GM13976 (cell line): ENCODE measurements around the gene ATP5MC3.

ENCODE experiments used
- DNase-seq: peaks from one replicate; pipeline ENCODE4 v3.0.0; 2012; ENCODE audit warnings: low spot score
- CTCF ChIP-seq: IDR thresholded peaks from 2 replicates; pipeline ENCODE4 v1.5.1; 2012; ENCODE audit warnings: borderline replicate concordance, mild to moderate bottlenecking; ENCODE audit not compliant: insufficient read depth; ENCODE audit errors: extremely low read depth, missing control alignments, control extremely low read depth
- in situ Hi-C: fragments of 300-500 bp; cut with MboI; formaldehyde crosslinking; loops from one replicate; pipeline ENCODE4 v1.12.0; 2022; ENCODE audit warnings: low sequenced_read_pairs, mixed read lengths, inconsistent platforms; ENCODE audit not compliant: unreplicated experiment

The ATP5MC3 gene

GRCh38 chr2:175170659-175171304, 10.7 kb downstream of the ATP5MC3 start:
- TF ChIP-seq CTCF = no peak
- in situ Hi-C loops = no loop called here
- no peak for DNase-seq

DNA sequence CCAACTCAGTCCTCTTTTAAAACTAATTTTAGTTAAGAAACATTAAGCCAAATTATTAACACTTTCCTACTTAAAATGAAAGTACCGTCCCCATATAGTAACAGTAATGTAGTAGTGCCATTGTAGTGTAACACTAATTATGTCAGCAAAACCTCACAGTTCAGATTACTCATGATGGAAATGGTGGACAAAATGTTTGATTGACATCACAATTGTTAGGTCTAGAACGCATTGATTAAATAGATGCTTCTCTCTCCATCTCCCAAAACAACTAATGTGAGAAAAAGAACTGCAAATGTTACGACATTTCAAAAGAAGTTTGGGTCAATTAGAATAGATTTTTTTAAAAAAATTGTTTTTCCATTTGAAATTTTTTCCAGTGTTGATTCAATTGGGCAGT, 12.3 kb downstream of the ATP5MC3 start:
- no peak for DNase-seq
- in situ Hi-C loops = no loop called here
- no peak for TF ChIP-seq CTCF

- DNase-seq = no peak
- TF ChIP-seq CTCF = no peak
- in situ Hi-C loops = no loop called here
These were observed 13.0 kb downstream of the ATP5MC3 start for GRCh38 chr2:175168564-175168945.

- no peak for TF ChIP-seq CTCF
- peak; percentile 95 for DNase-seq
- in situ Hi-C loops = no loop called here
These were observed 13.5 kb downstream of the ATP5MC3 start, which contains the start of gene ATF2 for GRCh38 chr2:175167792-175168563. TSS of gene ATF2 (minus strand) at chr2:175168203. CDS start at chr2:175136443, 31,760 bp downstream.

DNA sequence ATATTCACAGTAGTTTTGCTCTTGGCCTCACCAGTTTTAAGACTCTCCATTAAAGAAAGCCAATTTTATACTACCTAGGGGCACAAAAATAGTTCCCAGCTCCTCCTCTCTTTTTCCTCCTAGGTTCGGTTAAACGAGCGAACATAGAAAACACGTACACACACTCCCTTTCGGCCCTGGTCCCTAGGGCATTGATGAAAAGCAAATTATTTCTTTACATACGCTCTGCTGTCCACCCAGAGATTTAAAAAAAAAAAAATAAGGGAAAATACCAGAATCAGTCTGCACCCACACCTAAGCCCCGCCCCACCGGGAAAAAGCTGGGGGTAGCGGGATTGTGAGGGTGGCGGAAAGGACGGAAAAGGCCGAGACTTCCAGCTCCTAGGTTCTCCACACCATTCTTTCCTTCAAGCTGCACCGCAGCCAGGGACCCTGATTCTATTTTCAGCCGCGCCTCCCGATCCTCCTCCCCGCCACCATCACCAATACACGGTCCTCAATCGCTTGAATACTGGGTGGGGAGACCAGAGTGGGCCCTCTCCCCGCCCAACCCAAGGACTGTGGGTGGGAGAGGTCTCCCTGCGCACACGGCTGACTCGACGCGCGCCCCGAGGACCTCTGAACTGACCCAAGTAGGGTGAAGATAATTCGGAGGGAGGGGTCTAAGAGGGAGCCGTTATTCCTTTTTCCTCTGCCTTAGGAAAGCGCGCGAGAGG, 14.3 kb downstream of the ATP5MC3 start:
- in situ Hi-C loops = no loop called here
- TF ChIP-seq CTCF = no peak

DNA sequence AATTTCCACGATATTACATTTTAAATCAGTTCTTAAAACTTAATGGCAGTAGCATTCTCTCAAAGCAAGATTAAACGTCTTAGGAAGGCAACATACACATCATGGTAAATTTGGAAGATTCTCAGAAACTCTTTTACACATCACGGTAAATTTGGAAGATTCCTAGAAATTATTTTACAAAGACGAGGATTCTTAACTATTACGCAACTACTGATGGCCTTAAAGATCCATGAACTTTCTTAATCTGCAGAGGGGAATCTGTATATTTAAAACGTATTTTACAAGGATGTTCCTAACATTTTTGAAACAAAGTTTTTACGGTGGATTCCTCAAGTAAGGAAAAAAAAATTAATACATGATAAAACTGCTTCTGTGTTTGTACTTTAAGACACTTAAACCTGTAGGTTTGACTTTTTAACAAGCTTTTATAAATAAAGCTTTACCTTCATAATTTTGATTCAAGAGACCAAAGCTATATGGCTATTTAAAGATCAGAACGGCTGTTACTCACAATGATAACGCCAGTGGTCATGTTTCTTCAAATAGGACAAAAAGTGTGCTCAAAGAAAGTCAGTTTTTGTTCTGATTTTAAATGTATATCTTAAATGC, 15.2 kb downstream of the ATP5MC3 start:
- DNase-seq = no peak
- TF ChIP-seq CTCF = no peak
- in situ Hi-C loops = no loop called here

More for the DNA sequence above, 14.3 kb downstream of the ATP5MC3 start:
- DNase-seq = peak; percentile 42
